Naive thymus-derived CD4-positive, alpha-beta T cell (primary cell): Measurements from ENCODE around the gene GPR157. TPM values are rescaled to one million over a fixed set of nuclear protein-coding genes. Genes with fewer than 3 reads are reported as not detected.

Source experiments
- ATAC-seq: fragments of 150-1000 bp; cut with Tn5 transposase; 2 replicates; pipeline ENCODE4 v1.10.0; 2021; ENCODE audit warnings: mild to moderate bottlenecking, moderate library complexity
- CTCF ChIA-PET: fragments of 350-600 bp; sonication (Branson Sonifier 250); formaldehyde crosslinking; loops from one replicate; lab custom pipeline; 2021; ENCODE audit warnings: antibody characterized with exemption; lab: Charles Lee
- POLR2A ChIA-PET: fragments of 350-600 bp; sonication (Branson Sonifier 250); formaldehyde crosslinking; loops from one replicate; lab custom pipeline; 2021; ENCODE audit warnings: antibody characterized with exemption, inconsistent platforms; lab: Charles Lee
- DNase-seq, 9 donors: peaks; one replicate each; pipeline versions ENCODE4 v3.0.0 to v3.0.0-alpha.2; 2020 to 2022; ENCODE audit warnings: mixed read lengths in 1 of 9
- H3K27ac ChIP-seq: one replicate; pipeline ENCODE4 v1.7.0; 2013; ENCODE audit warnings: mild to moderate bottlenecking, low read depth, low read length, moderate library complexity
- H3K27me3 ChIP-seq, 2 donors: one replicate each; pipeline ENCODE4 v1.7.0; 2013; ENCODE audit warnings: low read length in 2 of 2, mild to moderate bottlenecking in 2 of 2, moderate library complexity in 2 of 2; ENCODE audit not compliant: control insufficient read depth in 2 of 2, insufficient read depth in 2 of 2
- H3K36me3 ChIP-seq, 3 experiments: 1 replicate in 2 of 3; 2 replicates in 1 of 3; pipeline ENCODE4 v1.7.0; 2013; ENCODE audit warnings: low read length in 3 of 3, mild to moderate bottlenecking in 3 of 3, moderate library complexity in 1 of 3; ENCODE audit not compliant: insufficient read depth in 3 of 3, control insufficient read depth in 2 of 3
- H3K4me1 ChIP-seq, 2 donors: one replicate each; pipeline ENCODE4 v1.7.0; 2013; ENCODE audit warnings: low read length in 2 of 2, mild to moderate bottlenecking in 2 of 2, moderate library complexity in 1 of 2; ENCODE audit not compliant: control insufficient read depth in 2 of 2, insufficient read depth in 2 of 2
- H3K4me3 ChIP-seq: 2 replicates; pipeline ENCODE4 v1.7.0; 2013; ENCODE audit warnings: mild to moderate bottlenecking, low read length
- H3K9me3 ChIP-seq, 3 experiments: 1 replicate in 2 of 3; 2 replicates in 1 of 3; pipeline ENCODE4 v1.7.0; 2013; ENCODE audit warnings: low read length in 3 of 3; ENCODE audit not compliant: control insufficient read depth in 2 of 3
- H3K27ac Mint-ChIP-seq, 9 donors: one replicate each; pipeline ENCODE4 v1.8.0; 2020 to 2022; ENCODE audit warnings: mixed read lengths in 9 of 9, mild to moderate bottlenecking in 8 of 9, moderate library complexity in 5 of 9, inconsistent platforms in 2 of 9
- H3K27me3 Mint-ChIP-seq, 5 donors: one replicate each; pipeline ENCODE4 v1.8.0; 2021 to 2022; ENCODE audit warnings: mixed read lengths in 5 of 5, mild to moderate bottlenecking in 1 of 5
- H3K36me3 Mint-ChIP-seq, 5 donors: one replicate each; pipeline ENCODE4 v1.8.0; 2020 to 2022; ENCODE audit warnings: mixed read lengths in 5 of 5, mild to moderate bottlenecking in 3 of 5, inconsistent platforms in 1 of 5
- H3K4me1 Mint-ChIP-seq, 7 donors: one replicate each; pipeline ENCODE4 v1.8.0; 2020 to 2022; ENCODE audit warnings: mixed read lengths in 7 of 7, mild to moderate bottlenecking in 3 of 7, inconsistent platforms in 1 of 7
- H3K4me3 Mint-ChIP-seq, 10 donors: one replicate each; pipeline ENCODE4 v1.8.0; 2020 to 2022; ENCODE audit warnings: mild to moderate bottlenecking in 10 of 10, mixed read lengths in 10 of 10, moderate library complexity in 6 of 10, inconsistent platforms in 2 of 10
- H3K9me3 Mint-ChIP-seq, 11 donors: one replicate each; pipeline ENCODE4 v1.8.0; 2020 to 2022; ENCODE audit warnings: mixed read lengths in 11 of 11, mild to moderate bottlenecking in 4 of 11, inconsistent platforms in 1 of 11, moderate library complexity in 1 of 11
- intact Hi-C, 2 donors: fragments of 100-400 bp; cut with micrococcal nuclease; formaldehyde crosslinking; loops; one replicate each; pipeline ENCODE4 v1.15.1; 2023
- polyA plus RNA-seq, 2 donors: library from polyadenylated mRNA; unstranded; fragments of 300-500 nt; fragmentation: Illumina TruSeq; gene quantifications; one replicate each; pipeline ENCODE4 v1.2.3, GENCODE V29; 2021
- total RNA-seq, 6 experiments: library from RNA in 5 of 6; stranded (reverse) in 5 of 6; gene quantifications; 1 replicate in 5 of 6; 2 replicates in 1 of 6; pipeline ENCODE4 v1.2.3 and lab custom pipeline; 2021 to 2026

The GPR157 gene
- total and polyA plus RNA-seq, 7 experiments from 2014 or later: 1.4 to 14.1 (median 5.2) TPM

DNA sequence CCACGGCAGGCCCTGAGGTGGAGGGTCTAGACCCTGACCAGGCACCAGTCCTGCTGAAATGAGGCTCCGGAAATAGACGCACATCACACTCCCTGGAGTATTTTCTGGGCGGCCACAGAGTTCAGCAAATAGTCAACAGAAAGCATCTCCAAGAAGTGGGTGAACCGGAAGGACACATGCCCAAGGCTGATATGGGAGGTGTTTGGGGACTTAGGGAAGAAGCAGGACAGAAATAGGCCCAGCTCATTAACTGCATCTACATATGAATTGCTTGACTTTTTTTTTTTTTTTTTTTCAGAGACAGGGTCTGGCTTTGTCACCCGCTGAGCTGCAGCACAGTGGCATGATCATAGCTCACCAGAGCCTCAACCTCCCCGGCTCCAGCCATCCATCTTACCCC, 36.5 kb upstream of the GPR157 start:
- Mint-ChIP-seq H3K27me3 (no peaks in the 10 kb centered on the region), H3K4me1 (peaks cover 0 to 19% (median 0%) of the 10 kb centered on the region in 7 donors), H3K9me3 (no peaks in the 10 kb centered on the region), H3K36me3 (peaks cover 0 to 3% (median 0%) of the 10 kb centered on the region in 5 donors), H3K4me3 (no peak overlapping the region), H3K27ac (no peak overlapping the region)
- Histone ChIP-seq H3K27ac (no peak overlapping the region), H3K4me3 (no peak overlapping the region), H3K4me1 (no peaks in the 10 kb centered on the region), H3K36me3 (no peaks in the 10 kb centered on the region), H3K9me3 (no peaks in the 10 kb centered on the region), H3K27me3 (no peaks in the 10 kb centered on the region)
- intact Hi-C loops: no loop called here
- DNase-seq (no peak), ATAC-seq (no peak)
- ChIA-PET CTCF (interaction anchor here (1.0 kb wide), 1 partner anchor 24 kb away, joined by 4 read pairs; no protein-coding TSS in a partner anchor), POLR2A (interaction anchor here (0.6 kb wide), 1 partner anchor 71 kb away, joined by 3 read pairs; no protein-coding TSS in a partner anchor)

GRCh38 chr1:9164919-9165318, 36.0 kb upstream of the GPR157 start:
- Mint-ChIP-seq H3K4me1 (peaks cover 0 to 18% (median 0%) of the 10 kb centered on the region in 7 donors), H3K36me3 (peaks cover 0 to 2% (median 0%) of the 10 kb centered on the region in 5 donors), H3K9me3 (no peaks in the 10 kb centered on the region), H3K27ac (no peak overlapping the region), H3K4me3 (no peak overlapping the region), H3K27me3 (no peaks in the 10 kb centered on the region)
- Histone ChIP-seq H3K9me3 (no peaks in the 10 kb centered on the region), H3K27me3 (no peaks in the 10 kb centered on the region), H3K4me3 (no peak overlapping the region), H3K4me1 (no peaks in the 10 kb centered on the region), H3K36me3 (no peaks in the 10 kb centered on the region), H3K27ac (no peak overlapping the region)
- CTCF ChIA-PET: interaction anchor here (1.0 kb wide), 1 partner anchor 23 kb away, joined by 4 read pairs; no protein-coding TSS in a partner anchor
- no peak for ATAC-seq
- intact Hi-C loops: no loop called here
- POLR2A ChIA-PET: interaction anchor here (0.6 kb wide), 1 partner anchor 72 kb away, joined by 3 read pairs; no protein-coding TSS in a partner anchor
- DNase-seq: no peak

GRCh38 chr1:9164532-9164900, 35.6 kb upstream of the GPR157 start:
- no peaks in the 10 kb centered on the region for H3K27me3 ChIP-seq
- Mint-ChIP-seq H3K9me3 (no peaks in the 10 kb centered on the region), H3K36me3 (no peaks in the 10 kb centered on the region), H3K27me3 (no peaks in the 10 kb centered on the region), H3K4me1 (peaks cover 0 to 16% (median 0%) of the 10 kb centered on the region in 7 donors), H3K27ac (no peak overlapping the region), H3K4me3 (no peak overlapping the region)
- POLR2A ChIA-PET: no interaction called here
- no peak for ATAC-seq
- H3K4me1 ChIP-seq: no peaks in the 10 kb centered on the region
- no peak overlapping the region for H3K4me3 ChIP-seq
- no peaks in the 10 kb centered on the region for H3K9me3 ChIP-seq
- CTCF ChIA-PET: interaction anchor here (1.0 kb wide), 1 partner anchor 23 kb away, joined by 4 read pairs; no protein-coding TSS in a partner anchor
- no peaks in the 10 kb centered on the region for H3K36me3 ChIP-seq
- no peak for DNase-seq
- intact Hi-C loops: no loop called here
- no peak overlapping the region for H3K27ac ChIP-seq

DNA sequence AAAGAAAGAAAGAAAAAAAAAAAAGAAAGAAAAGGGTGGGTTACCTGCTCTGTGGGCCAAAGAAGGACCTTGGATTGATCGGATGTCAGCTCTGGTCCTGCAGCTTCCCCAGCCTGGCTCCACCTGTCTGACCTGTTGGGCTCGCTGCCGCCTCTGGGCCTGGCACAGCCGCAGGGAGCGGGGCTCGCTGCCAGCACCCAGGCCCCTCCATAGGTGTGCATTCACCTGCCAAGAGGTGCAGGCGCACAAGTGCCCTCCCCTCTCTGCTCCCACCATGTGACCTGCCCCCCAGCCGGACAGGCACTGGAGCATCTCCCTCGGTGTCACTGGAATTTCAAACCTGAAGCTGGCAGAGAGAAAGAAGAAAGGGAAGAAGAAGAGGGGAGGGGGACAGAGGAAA, 33.1 kb upstream of the GPR157 start:
- Histone ChIP-seq H3K9me3 (no peaks in the 10 kb centered on the region), H3K36me3 (no peaks in the 10 kb centered on the region), H3K4me1 (no peaks in the 10 kb centered on the region), H3K27ac (no peak overlapping the region), H3K4me3 (no peak overlapping the region), H3K27me3 (no peaks in the 10 kb centered on the region)
- ChIA-PET POLR2A (no interaction called here), CTCF (no interaction called here)
- H3K4me3 Mint-ChIP-seq: no peak overlapping the region
- H3K9me3 Mint-ChIP-seq: no peaks in the 10 kb centered on the region
- intact Hi-C loops: no loop called here
- H3K4me1 Mint-ChIP-seq: peaks cover 0 to 16% (median 0%) of the 10 kb centered on the region in 7 donors
- ATAC-seq (no peak), DNase-seq (no peak)
- no peaks in the 10 kb centered on the region for H3K36me3 Mint-ChIP-seq
- H3K27ac Mint-ChIP-seq: no peak overlapping the region
- H3K27me3 Mint-ChIP-seq: no peaks in the 10 kb centered on the region

DNA sequence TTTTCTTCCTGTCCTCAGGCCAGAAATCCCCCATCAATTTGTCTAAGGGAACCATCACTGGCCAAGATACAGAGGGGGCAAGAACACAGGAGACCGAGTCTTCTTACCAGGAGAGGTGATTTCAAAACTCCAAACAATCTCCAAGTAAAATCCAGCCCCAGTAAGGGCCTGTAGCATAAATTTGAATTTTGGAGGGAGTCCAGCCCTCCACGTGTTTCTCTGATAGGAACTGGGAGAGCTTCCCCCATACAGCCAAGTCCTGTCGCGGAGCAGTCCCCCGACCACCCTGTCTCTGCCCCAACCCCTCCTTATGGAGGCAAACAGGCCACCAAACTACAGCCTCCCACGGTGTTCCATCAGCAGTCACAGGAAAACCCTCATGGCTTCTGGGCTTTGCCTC, 32.4 kb upstream of the GPR157 start:
- Mint-ChIP-seq H3K36me3 (no peaks in the 10 kb centered on the region), H3K27me3 (no peaks in the 10 kb centered on the region), H3K4me3 (no peak overlapping the region), H3K4me1 (peaks cover 0 to 16% (median 0%) of the 10 kb centered on the region in 7 donors), H3K27ac (no peak overlapping the region), H3K9me3 (no peaks in the 10 kb centered on the region)
- no peaks in the 10 kb centered on the region for H3K36me3 ChIP-seq
- DNase-seq: no peak
- intact Hi-C loops: no loop called here
- POLR2A ChIA-PET: no interaction called here
- H3K9me3 ChIP-seq: no peaks in the 10 kb centered on the region
- H3K4me1 ChIP-seq: no peaks in the 10 kb centered on the region
- no peak overlapping the region for H3K27ac ChIP-seq
- no peaks in the 10 kb centered on the region for H3K27me3 ChIP-seq
- ATAC-seq: no peak
- no peak overlapping the region for H3K4me3 ChIP-seq
- CTCF ChIA-PET: no interaction called here

GRCh38 chr1:9160079-9160717, 31.3 kb upstream of the GPR157 start:
- no peaks in the 10 kb centered on the region for H3K27me3 Mint-ChIP-seq
- intact Hi-C loops: no loop called here
- H3K4me3 ChIP-seq: no peak overlapping the region
- ChIA-PET CTCF (no interaction called here), POLR2A (no interaction called here)
- H3K27ac Mint-ChIP-seq: no peak overlapping the region
- no peak for ATAC-seq
- H3K9me3 ChIP-seq: no peaks in the 10 kb centered on the region
- H3K27me3 ChIP-seq: no peaks in the 10 kb centered on the region
- no peaks in the 10 kb centered on the region for H3K36me3 Mint-ChIP-seq
- H3K27ac ChIP-seq: no peak overlapping the region
- peaks cover 0 to 16% (median 0%) of the 10 kb centered on the region in 7 donors for H3K4me1 Mint-ChIP-seq
- DNase-seq: no peak
- H3K4me3 Mint-ChIP-seq: no peak overlapping the region
- H3K4me1 ChIP-seq: no peaks in the 10 kb centered on the region
- no peaks in the 10 kb centered on the region for H3K36me3 ChIP-seq
- H3K9me3 Mint-ChIP-seq: no peaks in the 10 kb centered on the region

DNA sequence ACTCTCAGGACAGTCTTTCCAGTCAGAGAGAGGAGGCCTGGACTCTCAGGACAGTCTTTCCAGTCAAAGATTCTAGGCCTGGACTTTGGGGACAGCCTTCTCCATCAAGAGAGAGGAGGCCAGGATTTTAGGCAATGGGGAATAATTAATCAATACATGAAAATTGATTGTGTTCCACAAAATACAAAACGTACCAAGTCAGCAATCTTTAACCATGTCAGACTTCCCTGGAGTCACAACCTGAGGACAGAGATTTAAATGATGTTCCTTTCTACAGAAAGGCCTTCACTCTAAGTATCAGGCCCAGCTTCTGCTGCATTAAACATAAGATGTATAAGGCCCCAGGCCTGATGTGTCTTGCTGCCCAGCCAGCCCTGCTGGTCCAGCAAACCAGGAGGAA, 27.0 kb upstream of the GPR157 start:
- Mint-ChIP-seq H3K9me3 (no peaks in the 10 kb centered on the region), H3K27me3 (no peaks in the 10 kb centered on the region), H3K36me3 (peaks cover 0 to 2% (median 0%) of the 10 kb centered on the region in 5 donors), H3K27ac (no peak overlapping the region), H3K4me1 (no peaks in the 10 kb centered on the region), H3K4me3 (no peak overlapping the region)
- no peaks in the 10 kb centered on the region for H3K27me3 ChIP-seq
- DNase-seq: no peak
- H3K4me1 ChIP-seq: no peaks in the 10 kb centered on the region
- no peak for ATAC-seq
- POLR2A ChIA-PET: no interaction called here
- no peaks in the 10 kb centered on the region for H3K36me3 ChIP-seq
- no peaks in the 10 kb centered on the region for H3K9me3 ChIP-seq
- H3K4me3 ChIP-seq: no peak overlapping the region
- CTCF ChIA-PET: no interaction called here
- H3K27ac ChIP-seq: no peak overlapping the region
- intact Hi-C loops: no loop called here
